Measurements from ENCODE around the gene IRAK2. TPM values are rescaled to one million over a fixed set of nuclear protein-coding genes. Genes with fewer than 3 reads are reported as not detected.

IRAK2 gene
- total RNA-seq, 2 donors from 2014 or later = 5.1 to 7.6 TPM

DNA sequence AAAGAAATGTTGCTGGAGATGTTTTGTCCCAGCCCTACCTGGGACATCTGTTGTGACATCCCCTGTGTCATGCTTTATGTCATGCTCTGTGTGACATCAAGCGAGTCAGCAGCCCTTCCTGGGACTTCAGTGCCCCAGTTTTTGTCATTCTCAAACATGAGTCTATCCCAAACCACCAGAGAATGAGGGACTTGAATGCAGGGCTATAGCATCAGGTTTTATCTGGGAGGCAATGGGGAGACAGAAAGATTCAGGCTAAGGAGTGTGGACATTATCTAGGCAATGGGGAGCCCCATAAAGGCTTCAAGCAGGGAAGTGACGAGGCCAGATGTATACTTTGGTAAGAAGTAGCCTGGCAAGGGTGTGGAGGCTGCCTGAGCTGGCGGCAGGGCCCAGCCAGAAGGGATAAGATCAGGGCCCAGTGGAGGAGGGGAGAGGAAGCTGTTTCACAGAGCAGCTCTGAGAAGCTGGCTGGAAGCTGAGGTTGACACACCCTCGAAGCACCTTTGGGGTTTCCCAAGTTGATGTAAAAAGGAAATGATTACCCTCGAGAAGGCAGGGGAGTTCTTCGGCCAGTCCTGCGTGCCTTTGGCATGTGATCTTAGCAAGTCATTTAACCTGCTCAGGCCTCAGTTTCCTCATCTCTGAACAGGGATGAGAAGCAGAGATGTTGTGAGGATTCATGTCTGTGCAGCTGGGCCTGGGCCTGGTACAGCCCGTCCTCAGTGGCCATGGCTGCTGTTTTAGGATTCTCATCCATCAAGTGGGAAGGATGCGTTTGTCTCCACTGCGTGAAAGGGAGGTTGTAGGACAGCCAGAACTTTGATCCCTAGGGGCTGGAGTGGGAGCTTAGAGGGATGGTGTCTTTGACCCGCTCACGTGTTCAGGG is 34.3 kb downstream of the IRAK2 start:
- TF ChIP-seq POLR2A (IDR thresholded peaks at IDR 0.05) = no peak
- peak; percentile 52 for TF ChIP-seq POLR2AphosphoS5 (IDR thresholded peaks at IDR 0.05)
- peak; percentile 64 for DNase-seq (ENCODE audit: low spot score)
- H3K4me3 ChIP-seq = no peak overlapping the region
- H3K27me3 ChIP-seq (replicated peaks; ENCODE audit: insufficient read depth) = no peaks in the 10 kb centered on the region
- intact Hi-C loops (cut with DNase I) = no loop called here
- no peaks in the 10 kb centered on the region for H3K9me3 ChIP-seq
- peaks cover 15% of the 10 kb centered on the region for H3K4me1 ChIP-seq (replicated peaks)
- H3K36me3 ChIP-seq = no peaks in the 10 kb centered on the region
- WGBS = 62% methylated on average over 12 of the region's 12 CpGs
- H3K27ac ChIP-seq = peak overlapping the region; percentile 15 to 28

DNA sequence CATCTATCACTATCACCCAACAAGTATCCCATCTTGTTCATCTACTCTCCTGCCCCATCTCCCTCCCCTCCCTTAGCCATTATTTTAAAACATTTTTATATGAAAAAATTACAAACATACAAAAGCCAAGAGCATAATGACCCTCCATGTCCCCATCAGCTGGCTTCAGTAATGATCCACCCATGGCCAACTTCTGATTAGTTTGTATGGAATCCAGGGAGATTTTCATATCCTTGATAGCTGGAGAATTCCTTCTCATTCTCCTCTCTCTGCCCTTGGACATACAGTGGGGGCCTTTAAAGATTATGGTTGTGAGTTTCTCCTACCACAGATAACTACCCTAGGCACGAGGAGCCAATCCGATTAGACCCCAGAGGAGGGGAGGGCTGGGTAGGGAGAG is 40.2 kb downstream of the IRAK2 start:
- TF ChIP-seq, protein P1, sequence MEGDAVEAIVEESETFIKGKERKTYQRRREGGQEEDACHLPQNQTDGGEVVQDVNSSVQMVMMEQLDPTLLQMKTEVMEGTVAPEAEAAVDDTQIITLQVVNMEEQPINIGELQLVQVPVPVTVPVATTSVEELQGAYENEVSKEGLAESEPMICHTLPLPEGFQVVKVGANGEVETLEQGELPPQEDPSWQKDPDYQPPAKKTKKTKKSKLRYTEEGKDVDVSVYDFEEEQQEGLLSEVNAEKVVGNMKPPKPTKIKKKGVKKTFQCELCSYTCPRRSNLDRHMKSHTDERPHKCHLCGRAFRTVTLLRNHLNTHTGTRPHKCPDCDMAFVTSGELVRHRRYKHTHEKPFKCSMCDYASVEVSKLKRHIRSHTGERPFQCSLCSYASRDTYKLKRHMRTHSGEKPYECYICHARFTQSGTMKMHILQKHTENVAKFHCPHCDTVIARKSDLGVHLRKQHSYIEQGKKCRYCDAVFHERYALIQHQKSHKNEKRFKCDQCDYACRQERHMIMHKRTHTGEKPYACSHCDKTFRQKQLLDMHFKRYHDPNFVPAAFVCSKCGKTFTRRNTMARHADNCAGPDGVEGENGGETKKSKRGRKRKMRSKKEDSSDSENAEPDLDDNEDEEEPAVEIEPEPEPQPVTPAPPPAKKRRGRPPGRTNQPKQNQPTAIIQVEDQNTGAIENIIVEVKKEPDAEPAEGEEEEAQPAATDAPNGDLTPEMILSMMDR (IDR thresholded peaks at IDR 0.05) = no peak
- TF ChIP-seq POLR2A (IDR thresholded peaks at IDR 0.05) (no peak), POLR2AphosphoS5 (IDR thresholded peaks at IDR 0.05) (no peak)
- intact Hi-C loops (cut with DNase I) = no loop called here
- no peaks in the 10 kb centered on the region for H3K36me3 ChIP-seq
- H3K4me1 ChIP-seq (replicated peaks) = peaks cover 5% of the 10 kb centered on the region
- DNase-seq (ENCODE audit: low spot score) = no peak
- no peaks in the 10 kb centered on the region for H3K27me3 ChIP-seq (replicated peaks; ENCODE audit: insufficient read depth)
- H3K9me3 ChIP-seq = no peaks in the 10 kb centered on the region
- peak overlapping the region in 1 of 2 donors; percentile 7 for H3K27ac ChIP-seq
- H3K4me3 ChIP-seq = no peak overlapping the region
- 91% methylated on average over 2 of the region's 2 CpGs for WGBS

DNA sequence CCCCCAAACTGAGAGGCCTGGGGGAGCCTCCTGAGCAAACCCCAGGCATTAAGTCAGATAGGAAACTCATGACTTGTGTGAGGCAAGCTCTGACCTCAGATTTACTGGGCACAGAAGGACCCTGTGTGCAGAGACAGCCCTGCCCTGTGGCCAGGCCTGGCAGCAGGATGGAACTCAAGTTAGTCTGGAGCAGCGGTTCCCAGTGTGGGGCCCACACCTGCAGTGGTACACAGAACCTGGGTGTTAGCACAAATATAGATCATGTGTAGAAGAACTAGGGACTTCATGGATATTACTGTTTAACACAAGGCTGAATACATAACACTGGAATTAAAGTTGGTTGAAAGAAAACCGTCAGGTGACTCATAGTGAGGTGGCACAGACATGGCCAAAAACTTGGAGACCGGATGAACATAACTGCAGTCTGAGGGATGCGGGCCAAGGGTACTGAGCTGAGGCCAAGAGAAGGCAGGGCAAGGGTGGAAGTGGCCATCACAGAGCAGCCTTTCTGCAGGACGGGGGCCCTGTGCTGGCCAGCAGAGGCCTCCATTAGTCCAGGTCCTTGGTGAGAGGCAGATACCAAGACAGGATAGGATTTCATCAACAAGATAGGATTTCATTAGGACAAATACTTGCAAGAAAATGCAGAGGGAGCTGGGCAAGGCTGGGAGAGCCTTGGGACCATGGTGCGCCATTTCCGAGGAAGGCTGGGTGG is 40.9 kb downstream of the IRAK2 start:
- WGBS = 69% methylated on average over 7 of the region's 7 CpGs
- no peak for DNase-seq (ENCODE audit: low spot score)
- Histone ChIP-seq H3K4me1 (replicated peaks) (peaks cover 5% of the 10 kb centered on the region), H3K27ac (peak overlapping the region in 1 of 2 donors; percentile 7), H3K36me3 (no peaks in the 10 kb centered on the region), H3K9me3 (no peaks in the 10 kb centered on the region), H3K27me3 (replicated peaks; ENCODE audit: insufficient read depth) (no peaks in the 10 kb centered on the region), H3K4me3 (no peak overlapping the region)
- TF ChIP-seq POLR2AphosphoS5 (IDR thresholded peaks at IDR 0.05) = peak; percentile 20
- peak; percentile 11 for TF ChIP-seq POLR2A (IDR thresholded peaks at IDR 0.05)
- TF ChIP-seq, protein P1 (IDR thresholded peaks at IDR 0.05) = no peak
- intact Hi-C loops (cut with DNase I) = no loop called here

DNA sequence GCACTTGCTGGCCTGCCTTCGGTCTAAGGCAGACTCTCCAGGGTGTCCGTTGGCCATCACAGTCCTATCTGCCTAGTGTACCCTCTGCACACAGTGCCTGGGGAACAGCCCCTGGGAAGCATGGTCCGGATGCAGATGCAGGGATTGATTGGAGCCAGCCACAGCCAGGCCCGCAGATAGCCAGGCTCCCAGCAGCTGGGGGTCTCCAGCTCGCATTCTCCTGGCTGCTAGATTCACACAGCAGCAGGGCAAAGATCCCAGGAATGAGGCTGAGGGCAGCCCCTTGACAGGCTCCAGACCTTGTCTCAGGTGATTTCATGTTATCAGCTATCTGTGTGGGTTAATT is 41.4 kb downstream of the IRAK2 start:
- Histone ChIP-seq H3K4me1 (replicated peaks) (peaks cover 5% of the 10 kb centered on the region), H3K27me3 (replicated peaks; ENCODE audit: insufficient read depth) (no peaks in the 10 kb centered on the region), H3K4me3 (no peak overlapping the region), H3K27ac (no peak overlapping the region), H3K36me3 (no peaks in the 10 kb centered on the region), H3K9me3 (no peaks in the 10 kb centered on the region)
- TF ChIP-seq POLR2A (IDR thresholded peaks at IDR 0.05) = no peak
- TF ChIP-seq, protein P1 (IDR thresholded peaks at IDR 0.05) = no peak
- no peak for TF ChIP-seq POLR2AphosphoS5 (IDR thresholded peaks at IDR 0.05)
- intact Hi-C loops (cut with DNase I) = no loop called here
- WGBS = 93% methylated on average over 4 of the region's 5 CpGs
- no peak for DNase-seq (ENCODE audit: low spot score)

DNA sequence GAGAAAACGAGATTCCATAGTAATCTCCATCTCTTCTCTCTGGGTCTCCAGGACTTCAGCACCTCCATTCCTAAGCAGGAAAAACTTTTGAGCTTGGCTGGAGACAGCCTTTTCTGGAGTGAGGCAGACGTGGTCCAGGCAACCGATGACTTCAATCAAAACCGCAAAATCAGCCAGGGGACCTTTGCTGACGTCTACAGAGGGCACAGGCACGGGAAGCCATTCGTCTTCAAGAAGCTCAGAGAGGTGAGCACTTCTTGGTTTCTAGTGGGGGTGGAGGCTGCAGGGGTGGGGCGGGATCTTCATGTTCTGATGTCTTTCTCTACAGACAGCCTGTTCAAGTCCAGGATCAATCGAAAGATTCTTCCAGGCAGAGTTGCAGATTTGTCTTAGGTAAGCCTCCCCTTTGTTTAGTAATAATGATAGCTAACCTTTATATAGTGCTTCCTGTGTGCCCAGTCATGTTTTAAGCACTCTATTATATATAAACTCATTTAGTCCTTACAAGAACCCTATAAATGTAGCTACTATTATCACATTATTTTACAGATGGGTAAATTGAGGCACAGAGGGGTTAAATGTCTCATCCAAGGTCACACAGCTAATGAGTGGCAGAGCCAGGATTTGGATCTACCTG is 48.6 kb downstream of the IRAK2 start:
- intact Hi-C loops (cut with DNase I) = no loop called here
- H3K36me3 ChIP-seq = no peaks in the 10 kb centered on the region

More for the DNA sequence above, 48.6 kb downstream of the IRAK2 start:
- Histone ChIP-seq H3K4me1 (replicated peaks) (no peaks in the 10 kb centered on the region), H3K4me3 (no peak overlapping the region), H3K27ac (no peak overlapping the region), H3K9me3 (no peaks in the 10 kb centered on the region), H3K27me3 (replicated peaks; ENCODE audit: insufficient read depth) (no peaks in the 10 kb centered on the region)
- 87% methylated on average over 9 of the region's 9 CpGs for WGBS
- no peak for DNase-seq (ENCODE audit: low spot score)
- TF ChIP-seq, protein P1 (IDR thresholded peaks at IDR 0.05) = no peak
- no peak for TF ChIP-seq POLR2AphosphoS5 (IDR thresholded peaks at IDR 0.05)
- no peak for TF ChIP-seq POLR2A (IDR thresholded peaks at IDR 0.05)
